HepG2 (cell line): ENCODE measurements around the gene SPRED3. TPM values are rescaled to one million over a fixed set of nuclear protein-coding genes. Genes with fewer than 3 reads are reported as not detected.

Experiments
- CEBPB ChIP-seq: IDR thresholded peaks from 2 replicates; pipeline ENCODE4 v1.6.1; 2011; ENCODE audit warnings: low read depth, low read length, improper control_type of control experiment, borderline replicate concordance
- KDM4B ChIP-seq: sonication (generic); formaldehyde crosslinking; IDR thresholded peaks from 2 replicates; pipeline ENCODE4 v1.4.0; 2020; ENCODE audit warnings: missing genetic modification reagents
- MED13 ChIP-seq: sonication (generic); formaldehyde crosslinking; IDR thresholded peaks from 2 replicates; pipeline ENCODE4 v1.5.0; 2020; ENCODE audit warnings: missing genetic modification reagents
- NR2F2 ChIP-seq: IDR thresholded peaks from 2 replicates; pipeline ENCODE4 v1.6.1; 2012; ENCODE audit warnings: low read depth, inconsistent platforms, borderline replicate concordance
- PHF21A ChIP-seq: sonication (generic); formaldehyde crosslinking; IDR thresholded peaks from 2 replicates; pipeline ENCODE4 v1.5.0; 2020; ENCODE audit warnings: mild to moderate bottlenecking, missing genetic modification reagents
- PITX1 ChIP-seq: sonication (generic); formaldehyde crosslinking; IDR thresholded peaks from 2 replicates; pipeline ENCODE4 v1.5.1; 2020; ENCODE audit warnings: mild to moderate bottlenecking, missing genetic modification reagents
- RARA ChIP-seq: IDR thresholded peaks from 2 replicates; pipeline ENCODE4 v1.6.1; 2016; ENCODE audit warnings: missing genetic modification reagents, missing compliant biosample characterization
- SMARCE1 ChIP-seq: fragments of 450-650 bp; IDR thresholded peaks from 2 replicates; pipeline ENCODE4 v1.6.1; 2017; ENCODE audit warnings: borderline replicate concordance
- TCF7 ChIP-seq: sonication (generic); IDR thresholded peaks from 2 replicates; pipeline ENCODE4 v1.6.1; 2016; ENCODE audit warnings: antibody characterized with exemption, low read depth
- ZNF205 ChIP-seq: IDR thresholded peaks from 2 replicates; pipeline ENCODE4 v1.6.1; 2018; ENCODE audit warnings: missing biosample characterization, missing genetic modification reagents
- ZNF343 ChIP-seq: sonication (generic); formaldehyde crosslinking; IDR thresholded peaks from 2 replicates; pipeline ENCODE4 v1.4.0; 2020; ENCODE audit warnings: mild to moderate bottlenecking, missing genetic modification reagents
- ZNF451 ChIP-seq: sonication (generic); formaldehyde crosslinking; IDR thresholded peaks from 2 replicates; pipeline ENCODE4 v1.5.0; 2020; ENCODE audit warnings: mild to moderate bottlenecking, missing genetic modification reagents
- ZNF709 ChIP-seq: sonication (generic); formaldehyde crosslinking; IDR thresholded peaks from 2 replicates; pipeline ENCODE4 v1.5.0; 2020; ENCODE audit warnings: mild to moderate bottlenecking, missing genetic modification reagents
- polyA plus RNA-seq, 8 experiments: library from polyadenylated mRNA; depleted of rRNA in 3 of 8; stranded (reverse) in 7 of 8; unstranded in 1 of 8; fragments of >200 nt; fragmentation: Illumina TruSeq in 4 of 8; extraction: Trizol in 4 of 8; gene quantifications; 2 replicates each; pipeline versions ENCODE4 v1.2.1 to v1.2.3, GENCODE V29; 2011 to 2016; ENCODE audit warnings: low read depth in 4 of 8, missing spikeins in 1 of 8, mixed read lengths in 1 of 8; ENCODE audit not compliant: insufficient read depth in 1 of 8
- total RNA-seq, 5 experiments: library from RNA; depleted of rRNA; stranded (reverse); fragments of >200 nt; fragmentation: Illumina TruSeq; extraction: Trizol; gene quantifications; 2 replicates each; pipeline ENCODE4 v1.2.3, GENCODE V29; 2016; ENCODE audit warnings: low read depth in 1 of 5
- TF ChIP-seq, protein P1 (sequence below): sonication (generic); formaldehyde crosslinking; IDR thresholded peaks from 2 replicates; pipeline ENCODE4 v1.4.0; 2020; ENCODE audit warnings: mild to moderate bottlenecking, missing genetic modification reagents
- TF ChIP-seq, protein P2 (sequence below): sonication (generic); formaldehyde crosslinking; IDR thresholded peaks from 2 replicates; pipeline ENCODE4 v1.4.0; 2020; ENCODE audit warnings: missing genetic modification reagents, low read depth, mild to moderate bottlenecking, borderline replicate concordance
- TF ChIP-seq, protein P3 (sequence below): sonication (generic); formaldehyde crosslinking; IDR thresholded peaks from 2 replicates; pipeline ENCODE4 v1.4.0; 2020; ENCODE audit warnings: missing genetic modification reagents, borderline replicate concordance
- TF ChIP-seq, protein P4 (sequence below): sonication (generic); formaldehyde crosslinking; IDR thresholded peaks from 2 replicates; pipeline ENCODE4 v1.4.0; 2020; ENCODE audit warnings: missing genetic modification reagents
- TF ChIP-seq, protein P5 (sequence below): sonication (generic); formaldehyde crosslinking; IDR thresholded peaks from 2 replicates; pipeline ENCODE4 v1.4.0; 2020; ENCODE audit warnings: missing genetic modification reagents

SPRED3 gene
- total and polyA plus RNA-seq, 2 of the 13 experiments (the other 11 are each of a cell fraction or from before 2014, with no cell fraction given) = 0.15 to 0.17 TPM

DNA sequence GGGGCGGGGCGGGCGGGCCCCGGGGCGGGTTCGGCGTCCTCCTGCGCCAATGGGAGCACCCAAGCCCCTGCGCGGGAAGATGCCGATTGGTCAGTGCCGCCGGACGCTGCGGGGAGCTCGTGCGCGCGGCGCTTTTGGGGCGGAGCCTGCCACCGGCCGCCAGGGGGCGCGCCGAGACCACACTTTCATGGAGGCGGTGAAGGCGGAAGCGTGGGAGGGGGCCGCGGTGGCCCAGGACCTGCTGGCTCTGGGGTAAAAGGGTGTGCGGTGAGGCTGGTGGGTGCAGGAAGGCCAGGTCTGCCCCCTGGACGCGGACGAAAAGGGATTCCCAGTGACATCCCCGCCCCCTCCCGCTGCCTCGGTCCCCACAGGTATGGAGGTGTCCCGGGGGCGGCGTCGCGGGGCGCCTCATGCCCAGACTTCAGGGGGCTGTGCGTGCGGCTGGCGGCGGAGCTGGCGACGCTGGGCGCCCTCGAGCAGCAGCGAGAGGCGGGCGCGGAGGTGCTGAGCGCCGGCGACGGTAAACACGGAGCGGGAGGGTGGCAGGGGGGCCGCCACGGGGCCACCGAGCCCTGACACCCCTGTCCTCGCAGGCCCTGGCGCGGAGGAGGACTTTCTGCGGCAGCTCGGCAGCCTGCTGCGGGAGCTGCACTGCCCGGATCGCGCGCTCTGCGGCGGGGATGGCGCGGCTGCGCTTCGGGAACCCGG is 14.6 kb downstream of the SPRED3 start, which contains the start of gene FAM98C (continued):
- TF ChIP-seq, protein P1, sequence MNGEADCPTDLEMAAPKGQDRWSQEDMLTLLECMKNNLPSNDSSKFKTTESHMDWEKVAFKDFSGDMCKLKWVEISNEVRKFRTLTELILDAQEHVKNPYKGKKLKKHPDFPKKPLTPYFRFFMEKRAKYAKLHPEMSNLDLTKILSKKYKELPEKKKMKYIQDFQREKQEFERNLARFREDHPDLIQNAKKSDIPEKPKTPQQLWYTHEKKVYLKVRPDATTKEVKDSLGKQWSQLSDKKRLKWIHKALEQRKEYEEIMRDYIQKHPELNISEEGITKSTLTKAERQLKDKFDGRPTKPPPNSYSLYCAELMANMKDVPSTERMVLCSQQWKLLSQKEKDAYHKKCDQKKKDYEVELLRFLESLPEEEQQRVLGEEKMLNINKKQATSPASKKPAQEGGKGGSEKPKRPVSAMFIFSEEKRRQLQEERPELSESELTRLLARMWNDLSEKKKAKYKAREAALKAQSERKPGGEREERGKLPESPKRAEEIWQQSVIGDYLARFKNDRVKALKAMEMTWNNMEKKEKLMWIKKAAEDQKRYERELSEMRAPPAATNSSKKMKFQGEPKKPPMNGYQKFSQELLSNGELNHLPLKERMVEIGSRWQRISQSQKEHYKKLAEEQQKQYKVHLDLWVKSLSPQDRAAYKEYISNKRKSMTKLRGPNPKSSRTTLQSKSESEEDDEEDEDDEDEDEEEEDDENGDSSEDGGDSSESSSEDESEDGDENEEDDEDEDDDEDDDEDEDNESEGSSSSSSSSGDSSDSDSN (CRISPR knock-in tag) = peak; percentile 93
- TF ChIP-seq, protein P2, sequence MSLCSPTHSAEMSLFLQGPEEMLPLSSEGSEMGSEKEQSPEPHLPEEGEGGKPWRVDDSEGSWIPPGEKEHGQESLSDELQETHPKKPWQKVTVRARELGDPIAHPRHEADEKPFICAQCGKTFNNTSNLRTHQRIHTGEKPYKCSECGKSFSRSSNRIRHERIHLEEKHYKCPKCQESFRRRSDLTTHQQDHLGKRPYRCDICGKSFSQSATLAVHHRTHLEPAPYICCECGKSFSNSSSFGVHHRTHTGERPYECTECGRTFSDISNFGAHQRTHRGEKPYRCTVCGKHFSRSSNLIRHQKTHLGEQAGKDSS (CRISPR knock-in tag) = peak; percentile 47; the same call in 1 of the 2 replicates
- no peak for TF ChIP-seq MED13 (CRISPR knock-in tag)
- TF ChIP-seq PITX1 = no peak
- TF ChIP-seq ZNF451 (CRISPR knock-in tag) = 0 out of 2 replicates have a peak, but pooled peaks have one; percentile 38
- TF ChIP-seq, protein P3, sequence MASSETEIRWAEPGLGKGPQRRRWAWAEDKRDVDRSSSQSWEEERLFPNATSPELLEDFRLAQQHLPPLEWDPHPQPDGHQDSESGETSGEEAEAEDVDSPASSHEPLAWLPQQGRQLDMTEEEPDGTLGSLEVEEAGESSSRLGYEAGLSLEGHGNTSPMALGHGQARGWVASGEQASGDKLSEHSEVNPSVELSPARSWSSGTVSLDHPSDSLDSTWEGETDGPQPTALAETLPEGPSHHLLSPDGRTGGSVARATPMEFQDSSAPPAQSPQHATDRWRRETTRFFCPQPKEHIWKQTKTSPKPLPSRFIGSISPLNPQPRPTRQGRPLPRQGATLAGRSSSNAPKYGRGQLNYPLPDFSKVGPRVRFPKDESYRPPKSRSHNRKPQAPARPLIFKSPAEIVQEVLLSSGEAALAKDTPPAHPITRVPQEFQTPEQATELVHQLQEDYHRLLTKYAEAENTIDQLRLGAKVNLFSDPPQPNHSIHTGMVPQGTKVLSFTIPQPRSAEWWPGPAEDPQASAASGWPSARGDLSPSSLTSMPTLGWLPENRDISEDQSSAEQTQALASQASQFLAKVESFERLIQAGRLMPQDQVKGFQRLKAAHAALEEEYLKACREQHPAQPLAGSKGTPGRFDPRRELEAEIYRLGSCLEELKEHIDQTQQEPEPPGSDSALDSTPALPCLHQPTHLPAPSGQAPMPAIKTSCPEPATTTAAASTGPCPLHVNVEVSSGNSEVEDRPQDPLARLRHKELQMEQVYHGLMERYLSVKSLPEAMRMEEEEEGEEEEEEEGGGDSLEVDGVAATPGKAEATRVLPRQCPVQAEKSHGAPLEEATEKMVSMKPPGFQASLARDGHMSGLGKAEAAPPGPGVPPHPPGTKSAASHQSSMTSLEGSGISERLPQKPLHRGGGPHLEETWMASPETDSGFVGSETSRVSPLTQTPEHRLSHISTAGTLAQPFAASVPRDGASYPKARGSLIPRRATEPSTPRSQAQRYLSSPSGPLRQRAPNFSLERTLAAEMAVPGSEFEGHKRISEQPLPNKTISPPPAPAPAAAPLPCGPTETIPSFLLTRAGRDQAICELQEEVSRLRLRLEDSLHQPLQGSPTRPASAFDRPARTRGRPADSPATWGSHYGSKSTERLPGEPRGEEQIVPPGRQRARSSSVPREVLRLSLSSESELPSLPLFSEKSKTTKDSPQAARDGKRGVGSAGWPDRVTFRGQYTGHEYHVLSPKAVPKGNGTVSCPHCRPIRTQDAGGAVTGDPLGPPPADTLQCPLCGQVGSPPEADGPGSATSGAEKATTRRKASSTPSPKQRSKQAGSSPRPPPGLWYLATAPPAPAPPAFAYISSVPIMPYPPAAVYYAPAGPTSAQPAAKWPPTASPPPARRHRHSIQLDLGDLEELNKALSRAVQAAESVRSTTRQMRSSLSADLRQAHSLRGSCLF (CRISPR knock-in tag) = no peak
- TF ChIP-seq SMARCE1 = no peak
- TF ChIP-seq, protein P4, sequence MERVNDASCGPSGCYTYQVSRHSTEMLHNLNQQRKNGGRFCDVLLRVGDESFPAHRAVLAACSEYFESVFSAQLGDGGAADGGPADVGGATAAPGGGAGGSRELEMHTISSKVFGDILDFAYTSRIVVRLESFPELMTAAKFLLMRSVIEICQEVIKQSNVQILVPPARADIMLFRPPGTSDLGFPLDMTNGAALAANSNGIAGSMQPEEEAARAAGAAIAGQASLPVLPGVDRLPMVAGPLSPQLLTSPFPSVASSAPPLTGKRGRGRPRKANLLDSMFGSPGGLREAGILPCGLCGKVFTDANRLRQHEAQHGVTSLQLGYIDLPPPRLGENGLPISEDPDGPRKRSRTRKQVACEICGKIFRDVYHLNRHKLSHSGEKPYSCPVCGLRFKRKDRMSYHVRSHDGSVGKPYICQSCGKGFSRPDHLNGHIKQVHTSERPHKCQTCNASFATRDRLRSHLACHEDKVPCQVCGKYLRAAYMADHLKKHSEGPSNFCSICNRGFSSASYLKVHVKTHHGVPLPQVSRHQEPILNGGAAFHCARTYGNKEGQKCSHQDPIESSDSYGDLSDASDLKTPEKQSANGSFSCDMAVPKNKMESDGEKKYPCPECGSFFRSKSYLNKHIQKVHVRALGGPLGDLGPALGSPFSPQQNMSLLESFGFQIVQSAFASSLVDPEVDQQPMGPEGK = peak; percentile 83
- TF ChIP-seq RARA (CRISPR knock-in tag) = no peak
- TF ChIP-seq ZNF709 (CRISPR knock-in tag) = peak; percentile 96
- TF ChIP-seq ZNF343 (CRISPR knock-in tag) = peak; percentile 89
- no peak for TF ChIP-seq NR2F2
- no peak for TF ChIP-seq CEBPB
- TF ChIP-seq TCF7 = no peak
- TF ChIP-seq KDM4B (CRISPR knock-in tag) = no peak
- peak; percentile 61; the same call in 1 of the 2 replicates for TF ChIP-seq ZNF205
- TF ChIP-seq PHF21A (CRISPR knock-in tag) = peak; percentile 88
- TF ChIP-seq, protein P5, sequence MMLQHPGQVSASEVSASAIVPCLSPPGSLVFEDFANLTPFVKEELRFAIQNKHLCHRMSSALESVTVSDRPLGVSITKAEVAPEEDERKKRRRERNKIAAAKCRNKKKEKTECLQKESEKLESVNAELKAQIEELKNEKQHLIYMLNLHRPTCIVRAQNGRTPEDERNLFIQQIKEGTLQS (CRISPR knock-in tag) = no peak
